RWPE2 (cell line): Measurements from ENCODE around the gene PBX3.

Experiments
- ATAC-seq: fragments of 200-7000 bp; cut with Tn5 transposase; 3 replicates; pipeline ENCODE4 v1.9.1; 2021; ENCODE audit warnings: low read depth
- DNase-seq: peaks from one replicate; pipeline ENCODE4 v3.0.0-alpha.2; 2020; ENCODE audit warnings: low spot score
- H3K27ac ChIP-seq: fragments of 450-650 bp; 2 replicates; pipeline ENCODE4 v1.5.1; 2017; ENCODE audit warnings: mild to moderate bottlenecking; ENCODE audit not compliant: poor library complexity, severe bottlenecking
- H3K27me3 ChIP-seq: fragments of 250-450 bp; sonication (Bioruptor Pico); 2 replicates; pipeline ENCODE4 v1.5.1; 2021; ENCODE audit warnings: mild to moderate bottlenecking, moderate library complexity; ENCODE audit not compliant: insufficient read depth, poor library complexity, severe bottlenecking
- H3K36me3 ChIP-seq: fragments of 250-450 bp; sonication (Bioruptor Pico); 2 replicates; pipeline ENCODE4 v1.5.1; 2020; ENCODE audit warnings: low read depth, mild to moderate bottlenecking, moderate library complexity
- H3K4me1 ChIP-seq: fragments of 250-450 bp; sonication (Bioruptor Pico); 2 replicates; pipeline ENCODE4 v1.5.1; 2021; ENCODE audit warnings: mild to moderate bottlenecking, moderate library complexity; ENCODE audit not compliant: insufficient read depth, poor library complexity, severe bottlenecking
- H3K4me3 ChIP-seq: fragments of 250-450 bp; sonication (Bioruptor Pico); 2 replicates; pipeline ENCODE4 v1.5.1; 2021; ENCODE audit warnings: mild to moderate bottlenecking, moderate library complexity; ENCODE audit not compliant: severe bottlenecking
- H3K9me3 ChIP-seq: fragments of 250-450 bp; sonication (Bioruptor Pico); 2 replicates; pipeline ENCODE4 v1.5.1; 2021; ENCODE audit warnings: mild to moderate bottlenecking, moderate library complexity; ENCODE audit not compliant: severe bottlenecking
- CTCF ChIP-seq: fragments of 450-650 bp; IDR thresholded peaks from one replicate; pipeline ENCODE4 v1.5.1; 2017; ENCODE audit warnings: mild to moderate bottlenecking, moderate library complexity; ENCODE audit not compliant: poor library complexity, severe bottlenecking

Gene PBX3

GRCh38 chr9:125747053-125747764 lies at the start of gene PBX3:
PBX3 (plus strand) TSS chr9:125747373.
- ATAC-seq (no peak), DNase-seq (no peak)
- peaks cover 24% of the 10 kb centered on the region for H3K4me1 ChIP-seq
- peaks cover 9% of the 10 kb centered on the region for H3K36me3 ChIP-seq
- peak within 1 kb of the TSS; percentile 70 for H3K27ac ChIP-seq
- H3K27me3 ChIP-seq: no peaks in the 10 kb centered on the region
- H3K9me3 ChIP-seq: no peaks in the 10 kb centered on the region
- TF ChIP-seq CTCF: no peak
- H3K4me3 ChIP-seq: peak within 1 kb of the TSS; percentile 82

GRCh38 chr9:125699870-125700269 lies 47.3 kb upstream of the PBX3 start:
- no peak for TF ChIP-seq CTCF
- Histone ChIP-seq H3K27me3 (no peaks in the 10 kb centered on the region), H3K36me3 (peaks cover 9% of the 10 kb centered on the region), H3K9me3 (no peaks in the 10 kb centered on the region), H3K4me1 (peaks cover 16% of the 10 kb centered on the region), H3K4me3 (no peak overlapping the region), H3K27ac (no peak overlapping the region)
- ATAC-seq (no peak), DNase-seq (no peak)

- Histone ChIP-seq H3K9me3 (no peaks in the 10 kb centered on the region), H3K27me3 (no peaks in the 10 kb centered on the region), H3K4me3 (no peak overlapping the region), H3K36me3 (peaks cover 11% of the 10 kb centered on the region), H3K27ac (peak overlapping the region; percentile 35), H3K4me1 (peaks cover 16% of the 10 kb centered on the region)
- no peak for DNase-seq
- TF ChIP-seq CTCF: no peak
- peak; percentile 15; the same call in 1 of the 3 replicates for ATAC-seq
Observed at GRCh38 chr9:125700791-125701190, 46.4 kb upstream of the PBX3 start.

- DNase-seq: no peak
Observed at GRCh38 chr9:125701351-125701750, 45.8 kb upstream of the PBX3 start.

More at GRCh38 chr9:125701351-125701750, 45.8 kb upstream of the PBX3 start:
- peaks cover 20% of the 10 kb centered on the region for H3K4me1 ChIP-seq
- H3K4me3 ChIP-seq: no peak overlapping the region
- no peaks in the 10 kb centered on the region for H3K27me3 ChIP-seq
- H3K36me3 ChIP-seq: peaks cover 9% of the 10 kb centered on the region
- peak overlapping the region; percentile 35 for H3K27ac ChIP-seq
- no peaks in the 10 kb centered on the region for H3K9me3 ChIP-seq
- TF ChIP-seq CTCF: no peak
- ATAC-seq: peak; percentile 97
